Transverse colon (tissue), 4 donors: ENCODE data around the gene SLAMF9. TPM values are rescaled to one million over a fixed set of nuclear protein-coding genes. Genes with fewer than 3 reads are reported as not detected.

ENCODE experiments used
- DNase-seq: peaks from one replicate; pipeline ENCODE4 v3.0.0-alpha.2; 2019
- H3K27ac ChIP-seq, 4 donors: fragments of 200-600 bp; sonication (generic); 2 replicates each; pipeline ENCODE4 v1.5.1; 2016 to 2018; ENCODE audit warnings: inconsistent platforms in 4 of 4
- H3K27me3 ChIP-seq: fragments of 200-600 bp; sonication (generic); 2 replicates; pipeline ENCODE4 v1.5.1; 2017; ENCODE audit warnings: inconsistent platforms
- H3K36me3 ChIP-seq, 4 donors: fragments of 200-600 bp; sonication (generic); 2 replicates each; pipeline ENCODE4 v1.5.1; 2017 to 2019; ENCODE audit warnings: inconsistent platforms in 4 of 4
- H3K4me1 ChIP-seq, 4 donors: fragments of 200-600 bp; sonication (generic); 2 replicates each; pipeline ENCODE4 v1.5.1; 2017 to 2020; ENCODE audit warnings: inconsistent platforms in 4 of 4
- H3K4me3 ChIP-seq, 4 donors: fragments of 200-600 bp; sonication (generic); 1 replicate in 1 of 4; 2 replicates in 3 of 4; pipeline versions ENCODE4 v1.5.1 to v1.6.1; 2017 to 2019; ENCODE audit warnings: inconsistent platforms in 4 of 4
- H3K9me3 ChIP-seq, 2 donors: fragments of 200-600 bp; sonication (generic); 2 replicates each; pipeline ENCODE4 v1.5.1; 2017 to 2019; ENCODE audit warnings: inconsistent platforms in 2 of 2
- EP300 ChIP-seq: sonication (generic); formaldehyde crosslinking; IDR thresholded peaks from one replicate; pipeline ENCODE4 v1.6.1; 2017; ENCODE audit warnings: antibody characterized with exemption, low read depth
- POLR2A ChIP-seq: fragments of 450-650 bp; IDR thresholded peaks from one replicate; pipeline ENCODE4 v1.6.1; 2016; ENCODE audit warnings: antibody characterized with exemption, mild to moderate bottlenecking, moderate library complexity
- POLR2AphosphoS5 ChIP-seq, 3 donors: sonication (generic); formaldehyde crosslinking; IDR thresholded peaks; one replicate each; pipeline ENCODE4 v1.6.1; 2016; ENCODE audit warnings: antibody characterized with exemption in 3 of 3
- WGBS, 2 donors: methylation state at CpG; one replicate each; pipeline ENCODE4 v1.1.5; 2018; ENCODE audit warnings: low coverage in 1 of 2; 5-methylcytosine and 5-hydroxymethylcytosine counted together
- in situ Hi-C, 4 donors: fragments of 200-750 bp; cut with MboI; loops; one replicate each; pipeline versions ENCODE4 v1.15.0 to v1.15.1; 2017; ENCODE audit warnings: low sequenced_read_pairs in 3 of 4, low pct_ligation_motif_present in 1 of 4, low pct_unique_long_range_greater_than_20kb in 1 of 4
- intact Hi-C: fragments of 100-400 bp; cut with DNase I; formaldehyde crosslinking; loops from one replicate; pipeline ENCODE4 v1.15.1; 2023; ENCODE audit warnings: low total_unique reads
- total RNA-seq, 4 donors: library from RNA; depleted of rRNA; stranded (reverse); fragments of >200 nt; gene quantifications; one replicate each; pipeline ENCODE4 v1.1.0, GENCODE V29; 2016
- TF ChIP-seq, protein P1 (sequence below), 5 experiments: fragments of 200-600 bp in 3 of 5; fragments of 450-650 bp in 2 of 5; sonication (generic) in 3 of 5; IDR thresholded peaks; 1 replicate in 2 of 5; 2 replicates in 3 of 5; pipeline ENCODE4 v1.5.1; 2016 to 2017; ENCODE audit warnings: antibody characterized with exemption in 5 of 5, inconsistent platforms in 3 of 5, mild to moderate bottlenecking in 2 of 5, moderate library complexity in 1 of 5

The SLAMF9 gene
- under 1 TPM in 1 of 4 donors, not detected in 3; 0.64 TPM for total RNA-seq

DNA sequence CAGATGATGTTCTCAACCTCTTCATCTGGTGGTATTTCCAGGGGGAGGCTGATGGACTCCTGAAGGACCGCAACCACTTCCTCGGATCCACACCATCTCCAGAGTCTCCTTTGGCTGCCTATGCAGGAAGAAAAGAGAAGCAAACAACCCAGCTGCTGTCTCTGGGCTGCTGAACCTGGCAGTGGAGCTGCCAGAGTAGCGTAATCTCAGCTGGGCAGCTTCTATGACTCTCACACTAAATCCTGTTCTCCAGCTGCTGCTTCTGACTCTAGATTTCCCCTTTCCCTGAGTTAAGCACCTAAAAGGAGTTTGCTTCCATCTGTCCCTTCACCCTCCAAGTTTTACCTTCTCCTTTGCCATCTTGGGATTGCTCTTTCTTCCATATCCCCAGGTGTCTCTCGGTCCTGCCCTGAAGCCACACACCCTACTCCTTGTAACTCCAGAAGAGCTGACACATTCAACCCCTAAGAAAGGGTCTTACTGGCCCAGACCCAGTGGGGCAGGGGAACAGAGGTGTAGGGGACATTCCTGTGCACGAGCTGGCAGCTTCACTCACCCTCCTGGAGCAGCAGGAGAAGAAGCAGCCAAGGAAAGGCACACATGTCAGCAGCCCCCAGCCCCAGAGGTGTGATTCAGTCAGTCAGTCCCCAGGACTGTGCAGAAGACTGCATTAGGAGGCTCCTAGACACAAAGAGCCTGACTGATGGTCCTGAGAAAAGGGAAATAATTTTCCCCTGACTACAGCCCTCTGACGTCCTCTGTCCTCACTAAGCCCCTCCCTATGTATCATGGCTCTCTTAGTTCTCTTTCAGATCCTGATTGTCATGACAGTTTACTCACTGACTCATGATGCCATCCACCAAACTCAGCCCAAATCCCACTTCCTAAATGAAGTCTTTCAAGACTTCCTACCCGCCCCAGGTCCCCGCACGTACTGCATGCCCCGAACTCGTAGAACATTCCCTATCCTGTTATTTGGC is at the start of gene SLAMF9:
Gene SLAMF9 (minus strand): TSS at position 702 of the 980 bp plus-strand sequence. CDS start 100 bp downstream, at position 602.
- Histone ChIP-seq H3K4me3 (no peak within 1 kb of the TSS), H3K27ac (no peak within 1 kb of the TSS), H3K9me3 (no peaks in the 10 kb centered on the region), H3K27me3 (no peaks in the 10 kb centered on the region), H3K4me1 (peaks cover 0 to 17% (median 12%) of the 10 kb centered on the region in 4 donors), H3K36me3 (no peaks in the 10 kb centered on the region)
- in situ Hi-C loops = no loop called here
- WGBS, 2 donors = 64 to 86% methylated on average over 7 to 11 of the region's 11 CpGs
- DNase-seq = no peak
- TF ChIP-seq POLR2AphosphoS5 (IDR thresholded peaks at IDR 0.05) = no peak
- TF ChIP-seq, protein P1, sequence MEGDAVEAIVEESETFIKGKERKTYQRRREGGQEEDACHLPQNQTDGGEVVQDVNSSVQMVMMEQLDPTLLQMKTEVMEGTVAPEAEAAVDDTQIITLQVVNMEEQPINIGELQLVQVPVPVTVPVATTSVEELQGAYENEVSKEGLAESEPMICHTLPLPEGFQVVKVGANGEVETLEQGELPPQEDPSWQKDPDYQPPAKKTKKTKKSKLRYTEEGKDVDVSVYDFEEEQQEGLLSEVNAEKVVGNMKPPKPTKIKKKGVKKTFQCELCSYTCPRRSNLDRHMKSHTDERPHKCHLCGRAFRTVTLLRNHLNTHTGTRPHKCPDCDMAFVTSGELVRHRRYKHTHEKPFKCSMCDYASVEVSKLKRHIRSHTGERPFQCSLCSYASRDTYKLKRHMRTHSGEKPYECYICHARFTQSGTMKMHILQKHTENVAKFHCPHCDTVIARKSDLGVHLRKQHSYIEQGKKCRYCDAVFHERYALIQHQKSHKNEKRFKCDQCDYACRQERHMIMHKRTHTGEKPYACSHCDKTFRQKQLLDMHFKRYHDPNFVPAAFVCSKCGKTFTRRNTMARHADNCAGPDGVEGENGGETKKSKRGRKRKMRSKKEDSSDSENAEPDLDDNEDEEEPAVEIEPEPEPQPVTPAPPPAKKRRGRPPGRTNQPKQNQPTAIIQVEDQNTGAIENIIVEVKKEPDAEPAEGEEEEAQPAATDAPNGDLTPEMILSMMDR (IDR thresholded peaks at IDR 0.05) = no peak
- no peak for TF ChIP-seq POLR2A
- TF ChIP-seq EP300 = no peak
- intact Hi-C loops = no loop called here

GRCh38 chr1:160001440-160001839 is 47.4 kb upstream of the SLAMF9 start:
- no peak overlapping the region for H3K27ac ChIP-seq
- DNase-seq = no peak
- no peaks in the 10 kb centered on the region for H3K36me3 ChIP-seq
- TF ChIP-seq POLR2AphosphoS5 (IDR thresholded peaks at IDR 0.05) = no peak
- no peak for TF ChIP-seq EP300
- TF ChIP-seq POLR2A = no peak
- TF ChIP-seq, protein P1 (IDR thresholded peaks at IDR 0.05) = no peak
- 67 to 70% methylated on average over 1 to 2 of the region's 2 CpGs for WGBS, 2 donors
- H3K27me3 ChIP-seq = no peaks in the 10 kb centered on the region
- no peak overlapping the region for H3K4me3 ChIP-seq
- H3K9me3 ChIP-seq = no peaks in the 10 kb centered on the region
- in situ Hi-C loops = loop anchor here (10.0 to 25.0 kb wide), 3 partner anchors 67 to 214 kb away; partner anchors contain the start of gene DUSP23 (in 3 of the 4)
- H3K4me1 ChIP-seq = no peaks in the 10 kb centered on the region
- intact Hi-C loops = no loop called here

GRCh38 chr1:159999204-159999603 is 45.2 kb upstream of the SLAMF9 start:
- H3K27ac ChIP-seq = no peak overlapping the region
- H3K9me3 ChIP-seq = no peaks in the 10 kb centered on the region
- H3K4me3 ChIP-seq = no peak overlapping the region
- no peaks in the 10 kb centered on the region for H3K4me1 ChIP-seq
- WGBS, 2 donors = 46 to 67% methylated on average over 4 of the region's 4 CpGs
- intact Hi-C loops = no loop called here
- DNase-seq = no peak
- no peaks in the 10 kb centered on the region for H3K36me3 ChIP-seq
- TF ChIP-seq POLR2A (no peak), EP300 (no peak), POLR2AphosphoS5 (IDR thresholded peaks at IDR 0.05) (no peak)
- TF ChIP-seq, protein P1 (IDR thresholded peaks at IDR 0.05) = no peak
- in situ Hi-C loops = no loop called here
- no peaks in the 10 kb centered on the region for H3K27me3 ChIP-seq

DNA sequence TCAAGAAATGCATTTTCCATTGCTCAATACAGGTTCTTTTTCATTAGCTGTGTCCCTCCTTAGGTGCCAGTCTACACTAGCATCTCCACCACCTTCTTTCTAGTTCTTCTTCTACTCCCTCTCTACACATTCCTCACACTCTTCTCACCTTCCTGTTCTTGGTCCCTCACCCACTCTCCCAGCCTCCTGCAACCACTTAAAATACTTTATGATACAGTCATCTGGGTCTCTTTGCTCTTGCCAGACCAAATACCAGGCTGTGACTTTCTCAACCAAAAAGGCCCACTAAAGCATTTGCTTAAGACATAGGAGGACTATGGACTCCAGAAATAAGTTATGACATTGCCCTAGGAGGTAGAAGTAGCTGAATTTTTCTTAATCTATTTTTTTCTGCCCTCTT is 42.6 kb upstream of the SLAMF9 start:
- DNase-seq = no peak
- intact Hi-C loops (no loop called here), in situ Hi-C loops (no loop called here)
- H3K36me3 ChIP-seq = no peaks in the 10 kb centered on the region
- TF ChIP-seq, protein P1 (IDR thresholded peaks at IDR 0.05) = no peak
- no peak for TF ChIP-seq EP300
- no peak for TF ChIP-seq POLR2AphosphoS5 (IDR thresholded peaks at IDR 0.05)
- TF ChIP-seq POLR2A = no peak
- no peaks in the 10 kb centered on the region for H3K9me3 ChIP-seq
- H3K27me3 ChIP-seq = no peaks in the 10 kb centered on the region
- peaks cover 0 to 2% (median under 1%) of the 10 kb centered on the region in 4 donors for H3K4me1 ChIP-seq
- no peak overlapping the region for H3K4me3 ChIP-seq
- no peak overlapping the region for H3K27ac ChIP-seq
